DMS153 (cell line): ENCODE data around the gene SAMD9L.
"Not testable (repeated sequence)": the region's sequence is repeated elsewhere in the genome, so short reads cannot be mapped to it uniquely, and the experiment has no call there.

ENCODE experiments used
- DNase-seq: peaks from one replicate; lab custom pipeline; 2025; lab: John Stamatoyannopoulos, UW

Gene SAMD9L

GRCh38 chr7:93146036-93146435 is 2.1 kb downstream of the SAMD9L start:
- no peak for DNase-seq

GRCh38 chr7:93145354-93145753 is 2.8 kb downstream of the SAMD9L start:
- DNase-seq = no peak

- DNase-seq = no peak
Observed at GRCh38 chr7:93142127-93142526, 6.1 kb downstream of the SAMD9L start.

GRCh38 chr7:93140582-93141191 is 7.5 kb downstream of the SAMD9L start:
- DNase-seq = no peak

GRCh38 chr7:93138576-93138975 is 9.6 kb downstream of the SAMD9L start:
- no peak for DNase-seq

- DNase-seq = no peak
Observed at GRCh38 chr7:93133005-93133404, 15.2 kb downstream of the SAMD9L start.

GRCh38 chr7:93132216-93132615 is 16.0 kb downstream of the SAMD9L start:
- no peak for DNase-seq

- DNase-seq = not testable (repeated sequence)
Observed at GRCh38 chr7:93126954-93127353, 21.2 kb downstream of the SAMD9L start.

- not testable (repeated sequence) for DNase-seq
Observed at GRCh38 chr7:93123532-93123931, 24.7 kb downstream of the SAMD9L start.

GRCh38 chr7:93120592-93121549 is 27.3 kb downstream of the SAMD9L start:
- DNase-seq = no peak

GRCh38 chr7:93119191-93119905 is 28.8 kb downstream of the SAMD9L start:
- no peak for DNase-seq

GRCh38 chr7:93117852-93118530 is 30.2 kb downstream of the SAMD9L start, which contains the start of gene SAMD9:
TSS of gene SAMD9 (minus strand) at chr7:93117979. CDS start at chr7:93106097, 11,882 bp downstream.
- DNase-seq = peak; percentile 93

GRCh38 chr7:93117327-93117726 is 30.9 kb downstream of the SAMD9L start:
- DNase-seq = no peak

- no peak for DNase-seq
Observed at GRCh38 chr7:93115796-93116195, 32.4 kb downstream of the SAMD9L start.

- no peak for DNase-seq
Observed at GRCh38 chr7:93108003-93108402, 40.2 kb downstream of the SAMD9L start.

GRCh38 chr7:93097388-93097787 is 50.8 kb downstream of the SAMD9L start:
- no peak for DNase-seq

GRCh38 chr7:93092757-93093370 is 55.3 kb downstream of the SAMD9L start:
- DNase-seq = no peak
